ENCODE measurements around the gene ACSBG1. TPM values are rescaled to one million over a fixed set of nuclear protein-coding genes. Genes with fewer than 3 reads are reported as not detected.

Gene ACSBG1
- total RNA-seq, 2 donors from 2014 or later, result not detected

GRCh38 chr15:78167227-78167888 is 67.0 kb downstream of the ACSBG1 start:
- peaks cover 74% of the 10 kb centered on the region for H3K36me3 ChIP-seq
- ATAC-seq (ENCODE audit: insufficient number of reproducible peaks, low FRiP score, low read depth) (no peak), DNase-seq (ENCODE audit: low spot score) (no peak)
- no peak for TF ChIP-seq CTCF (IDR thresholded peaks at IDR 0.05)
- H3K9me3 ChIP-seq, result no peaks in the 10 kb centered on the region
- no peak overlapping the region for H3K27ac ChIP-seq
- no peak overlapping the region for H3K4me3 ChIP-seq
- no peaks in the 10 kb centered on the region for H3K27me3 ChIP-seq (replicated peaks; ENCODE audit: insufficient read depth)
- H3K4me1 ChIP-seq (ENCODE audit: control insufficient read depth in 1 of 2, low read depth in 2 of 2), result no peaks in the 10 kb centered on the region

- Histone ChIP-seq H3K36me3 (peaks cover 78% of the 10 kb centered on the region), H3K27me3 (replicated peaks; ENCODE audit: insufficient read depth) (no peaks in the 10 kb centered on the region)
- TF ChIP-seq CTCF (IDR thresholded peaks at IDR 0.05), result no peak
Observed at GRCh38 chr15:78164010-78164409, 70.4 kb downstream of the ACSBG1 start.

GRCh38 chr15:78162038-78162437 is 72.3 kb downstream of the ACSBG1 start:
- Histone ChIP-seq H3K36me3 (peaks cover 62% of the 10 kb centered on the region), H3K4me1 (ENCODE audit: control insufficient read depth in 1 of 2, low read depth in 2 of 2) (peaks cover 0 to 8% of the 10 kb centered on the region in 2 donors), H3K27ac (no peak overlapping the region), H3K4me3 (no peak overlapping the region), H3K9me3 (no peaks in the 10 kb centered on the region), H3K27me3 (replicated peaks; ENCODE audit: insufficient read depth) (no peaks in the 10 kb centered on the region)
- no peak for TF ChIP-seq CTCF (IDR thresholded peaks at IDR 0.05)
- DNase-seq (ENCODE audit: low spot score), result no peak
- no peak for ATAC-seq (ENCODE audit: insufficient number of reproducible peaks, low FRiP score, low read depth)

More at GRCh38 chr15:78164010-78164409, 70.4 kb downstream of the ACSBG1 start:
- DNase-seq (ENCODE audit: low spot score) (no peak), ATAC-seq (ENCODE audit: insufficient number of reproducible peaks, low FRiP score, low read depth) (no peak)
- no peaks in the 10 kb centered on the region for H3K9me3 ChIP-seq
- no peaks in the 10 kb centered on the region for H3K4me1 ChIP-seq (ENCODE audit: control insufficient read depth in 1 of 2, low read depth in 2 of 2)
- no peak overlapping the region for H3K4me3 ChIP-seq
- H3K27ac ChIP-seq, result no peak overlapping the region

GRCh38 chr15:78159395-78159794 is 75.0 kb downstream of the ACSBG1 start:
- Histone ChIP-seq H3K27ac (no peak overlapping the region), H3K4me1 (ENCODE audit: control insufficient read depth in 1 of 2, low read depth in 2 of 2) (peaks cover 22 to 34% of the 10 kb centered on the region in 2 donors), H3K36me3 (peaks cover 44% of the 10 kb centered on the region), H3K4me3 (no peak overlapping the region), H3K9me3 (no peaks in the 10 kb centered on the region), H3K27me3 (replicated peaks; ENCODE audit: insufficient read depth) (no peaks in the 10 kb centered on the region)
- ATAC-seq (ENCODE audit: insufficient number of reproducible peaks, low FRiP score, low read depth) (no peak), DNase-seq (ENCODE audit: low spot score) (no peak)
- TF ChIP-seq CTCF (IDR thresholded peaks at IDR 0.05), result no peak

- Histone ChIP-seq H3K9me3 (no peaks in the 10 kb centered on the region), H3K36me3 (peaks cover 31% of the 10 kb centered on the region)
- TF ChIP-seq CTCF (IDR thresholded peaks at IDR 0.05), result no peak
Observed at GRCh38 chr15:78157203-78157602, 77.2 kb downstream of the ACSBG1 start.

More at GRCh38 chr15:78157203-78157602, 77.2 kb downstream of the ACSBG1 start:
- no peak overlapping the region for H3K4me3 ChIP-seq
- H3K27ac ChIP-seq, result no peak overlapping the region
- no peak for DNase-seq (ENCODE audit: low spot score)
- no peak for ATAC-seq (ENCODE audit: insufficient number of reproducible peaks, low FRiP score, low read depth)
- H3K4me1 ChIP-seq (ENCODE audit: control insufficient read depth in 1 of 2, low read depth in 2 of 2), result peaks cover 22 to 39% of the 10 kb centered on the region in 2 donors
- H3K27me3 ChIP-seq (replicated peaks; ENCODE audit: insufficient read depth), result no peaks in the 10 kb centered on the region

All from thoracic aorta (tissue), 2 donors.